GM12878 (cell line): ENCODE data around the gene SLC6A15. TPM values are rescaled to one million over a fixed set of nuclear protein-coding genes. Genes with fewer than 3 reads are reported as not detected.

Experiments used
- ATAC-seq: fragments of 200-7000 bp; cut with Tn5 transposase; 3 replicates; pipeline ENCODE4 v1.9.1; 2020; ENCODE audit warnings: mild to moderate bottlenecking, moderate library complexity
- BruUV-seq: library from RNA; stranded (reverse); fragments of 400-500 nt; replicated peaks from 2 replicates; lab custom pipeline; 2021; lab: Mats Ljungman, UMichigan
- CTCF ChIA-PET: fragments of 300-600 bp; sonication (Branson Sonifier 250); formaldehyde crosslinking; extraction: SDS; loops from one replicate; lab custom pipeline; 2021; ENCODE audit warnings: inconsistent platforms; lab: Yijun Ruan, JAX
- POLR2A ChIA-PET: fragments of 350-600 bp; formaldehyde crosslinking; extraction: SDS; loops from one replicate; lab custom pipeline; 2021; ENCODE audit warnings: inconsistent platforms; lab: Charles Lee
- RAD21 ChIA-PET: fragments of 300-600 bp; sonication (Branson Sonifier 250); formaldehyde crosslinking; loops from one replicate; lab custom pipeline; 2023; ENCODE audit warnings: antibody characterized with exemption; ENCODE audit not compliant: unreplicated experiment; lab: Charles Lee
- SMC1A ChIA-PET: fragments of 300-600 bp; sonication (Branson Sonifier 250); formaldehyde crosslinking; loops from one replicate; lab custom pipeline; 2023; ENCODE audit not compliant: unreplicated experiment, uncharacterized antibody; lab: Charles Lee
- DNase-seq: peaks from one replicate; pipeline ENCODE4 v3.0.0-alpha.2; 2011; ENCODE audit warnings: low read depth, low spot score
- FAIRE-seq: peaks from 3 replicates; lab custom pipeline; 2011; peaks lifted over from hg19 to GRCh38; lab: Jason Lieb, UNC
- H2AFZ ChIP-seq: 2 replicates; pipeline ENCODE4 v1.6.0; 2011; ENCODE audit warnings: low read depth, low read length, control low read depth; ENCODE audit not compliant: control insufficient read depth
- H3K27ac ChIP-seq: 2 replicates; pipeline ENCODE4 v1.5.1; 2011; ENCODE audit warnings: control low read depth; ENCODE audit not compliant: control insufficient read depth, insufficient read depth
- H3K27me3 ChIP-seq, 2 experiments: replicated peaks in 1 of 2; 2 replicates each; pipeline versions ENCODE4 v1.6.0 to v1.6.1; 2011; ENCODE audit warnings: low read length in 1 of 2; ENCODE audit not compliant: control insufficient read depth in 2 of 2, insufficient read depth in 2 of 2
- H3K36me3 ChIP-seq, 2 experiments: 2 replicates each; pipeline ENCODE4 v1.5.1; 2011; ENCODE audit warnings: low read length in 1 of 2; ENCODE audit not compliant: control insufficient read depth in 2 of 2, insufficient read depth in 2 of 2
- H3K4me1 ChIP-seq: 2 replicates; pipeline ENCODE4 v1.6.1; 2011; ENCODE audit warnings: mild to moderate bottlenecking, low read length, moderate library complexity, mixed read lengths; ENCODE audit not compliant: control insufficient read depth, insufficient read depth
- H3K4me2 ChIP-seq: 2 replicates; pipeline ENCODE4 v1.6.0; 2011; ENCODE audit warnings: control low read depth; ENCODE audit not compliant: control insufficient read depth, insufficient read depth
- H3K4me3 ChIP-seq: fragments of 200-600 bp; sonication (generic); 2 replicates; pipeline ENCODE4 v1.5.1; 2016
- H3K79me2 ChIP-seq: 2 replicates; pipeline ENCODE4 v1.6.0; 2011; ENCODE audit warnings: low read length; ENCODE audit not compliant: control insufficient read depth, insufficient read depth
- H3K9ac ChIP-seq: 2 replicates; pipeline ENCODE4 v1.8.0; 2011; ENCODE audit warnings: low read length, control low read depth, mixed read lengths; ENCODE audit not compliant: control insufficient read depth, insufficient read depth
- H3K9me3 ChIP-seq: replicated peaks from 3 replicates; pipeline ENCODE4 v1.5.1; 2011; ENCODE audit warnings: mild to moderate bottlenecking, low read length; ENCODE audit not compliant: control insufficient read depth, insufficient read depth
- H4K20me1 ChIP-seq: 2 replicates; pipeline ENCODE4 v1.6.0; 2011; ENCODE audit not compliant: control insufficient read depth, insufficient read depth
- BHLHE40 ChIP-seq, 2 experiments: fragments of 450-650 bp in 1 of 2; IDR thresholded peaks; 2 replicates each; pipeline ENCODE4 v1.6.1; 2011 to 2017; ENCODE audit warnings: low read depth in 2 of 2, borderline replicate concordance in 1 of 2, improper control_type of control experiment in 1 of 2, low read length in 1 of 2, mild to moderate bottlenecking in 1 of 2
- CEBPB ChIP-seq, 2 experiments: fragments of 150-350 bp in 1 of 2; IDR thresholded peaks; 2 replicates each; pipeline ENCODE4 v1.6.1; 2012 to 2014; ENCODE audit warnings: low read depth in 2 of 2, low read length in 2 of 2, borderline replicate concordance in 1 of 2, inconsistent platforms in 1 of 2
- ETV6 ChIP-seq, 2 experiments: fragments of 450-650 bp in 1 of 2; IDR thresholded peaks in 1 of 2; conservative IDR thresholded peaks in 1 of 2; 2 replicates each; pipeline ENCODE4 v1.6.1; 2014; ENCODE audit warnings: antibody characterized with exemption in 1 of 2, borderline replicate concordance in 1 of 2, low read depth in 1 of 2, mild to moderate bottlenecking in 1 of 2, moderate library complexity in 1 of 2
- FOXK2 ChIP-seq: fragments of 450-650 bp; IDR thresholded peaks from 2 replicates; pipeline ENCODE4 v1.6.1; 2017; ENCODE audit warnings: mild to moderate bottlenecking, moderate library complexity
- HSF1 ChIP-seq: fragments of 150-350 bp; IDR thresholded peaks from 2 replicates; pipeline ENCODE4 v1.6.1; 2014; ENCODE audit warnings: mild to moderate bottlenecking, low read depth, low read length
- LARP7 ChIP-seq: fragments of 450-650 bp; IDR thresholded peaks from 2 replicates; pipeline ENCODE4 v1.6.1; 2017; ENCODE audit warnings: mild to moderate bottlenecking
- MEF2A ChIP-seq: IDR thresholded peaks from 2 replicates; pipeline ENCODE4 v1.6.1; 2011; ENCODE audit warnings: low read depth, mild to moderate bottlenecking, low read length, moderate library complexity; ENCODE audit not compliant: insufficient read depth
- MYB ChIP-seq: fragments of 150-350 bp; IDR thresholded peaks from 2 replicates; pipeline ENCODE4 v1.6.1; 2014; ENCODE audit warnings: mild to moderate bottlenecking, low read depth, low read length, borderline replicate concordance
- PAX5 ChIP-seq: IDR thresholded peaks from 2 replicates; pipeline ENCODE4 v1.6.1; 2011; ENCODE audit warnings: low read depth, low read length, borderline replicate concordance
- POU2F2 ChIP-seq: IDR thresholded peaks from 3 replicates; pipeline ENCODE4 v1.6.1; 2011; ENCODE audit warnings: low read depth, mild to moderate bottlenecking, low read length, borderline replicate concordance
- SKIL ChIP-seq: fragments of 450-650 bp; IDR thresholded peaks from 2 replicates; pipeline ENCODE4 v1.6.1; 2017; ENCODE audit warnings: mild to moderate bottlenecking, low read depth, inconsistent platforms; ENCODE audit not compliant: poor library complexity, severe bottlenecking
- STAT1 ChIP-seq: fragments of 450-650 bp; conservative IDR thresholded peaks from 2 replicates; pipeline ENCODE4 v1.6.1; 2014; ENCODE audit warnings: antibody characterized with exemption, mild to moderate bottlenecking
- TAF1 ChIP-seq: IDR thresholded peaks from 2 replicates; pipeline ENCODE4 v1.6.1; 2011; ENCODE audit warnings: mild to moderate bottlenecking, low read depth, low read length, borderline replicate concordance
- TBL1XR1 ChIP-seq: IDR thresholded peaks from 2 replicates; pipeline ENCODE4 v1.6.1; 2012; ENCODE audit warnings: low read depth, low read length, improper control_type of control experiment
- ZNF384 ChIP-seq: IDR thresholded peaks from 2 replicates; pipeline ENCODE4 v1.6.1; 2012; ENCODE audit warnings: low read depth, mild to moderate bottlenecking, low read length, improper control_type of control experiment, borderline replicate concordance
- ZNF687 ChIP-seq: fragments of 450-650 bp; IDR thresholded peaks from 2 replicates; pipeline ENCODE4 v1.6.1; 2017; ENCODE audit warnings: mild to moderate bottlenecking, moderate library complexity
- whole genome bisulfite sequencing: methylation state at CpG from one replicate; pipeline ENCODE4 v1.1.6; 2016; ENCODE audit warnings: low lambda C conversion rate; ENCODE audit not compliant: insufficient replicate concordance, insufficient coverage; ENCODE audit errors: missing lambda C conversion rate; 5-methylcytosine and 5-hydroxymethylcytosine counted together
- in situ Hi-C: fragments of 300-500 bp; cut with MboI; formaldehyde crosslinking; loops from 9 replicates; pipeline ENCODE4 v1.14.3; 2018; ENCODE audit warnings: mixed read lengths
- intact Hi-C: fragments of 100-400 bp; cut with micrococcal nuclease; formaldehyde crosslinking; loops from one replicate; pipeline ENCODE4 v1.14.2; 2022; ENCODE audit not compliant: unreplicated experiment
- polyA plus RNA-seq, 11 experiments: library from polyadenylated mRNA; depleted of rRNA in 4 of 11; unstranded in 6 of 11; stranded (reverse) in 5 of 11; fragments of >200 nt; fragmentation: Nextera tagmentation in 4 of 11; fragmentation: Illumina TruSeq in 1 of 11; extraction: Ambion mirVana in 4 of 11; extraction: Trizol in 1 of 11; gene quantifications; 1 replicate in 1 of 11; 2 replicates in 10 of 11; pipeline versions ENCODE4 v1.2.1 to v1.2.3, GENCODE V29; 2011 to 2016; ENCODE audit warnings: inconsistent platforms in 2 of 11, missing spikeins in 2 of 11, low read depth in 1 of 11
- total RNA-seq, 4 experiments: library from RNA; depleted of rRNA in 3 of 4; stranded (reverse); fragments of >200 nt in 3 of 4; fragmentation: Illumina TruSeq in 1 of 4; extraction: Trizol in 1 of 4; gene quantifications; 2 replicates each; pipeline versions ENCODE4 v1.2.1 to v1.2.3, GENCODE V29; 2013 to 2021

Gene SLC6A15
- total and polyA plus RNA-seq, 10 of the 15 experiments (the other 5 are each of a cell fraction or from before 2014, with no cell fraction given) = 0.04 TPM; not detected in 9

GRCh38 chr12:84856156-84856900, 56.3 kb downstream of the SLC6A15 start:
- RAD21 ChIA-PET = no interaction called here
- FAIRE-seq (no peak), DNase-seq (no peak), ATAC-seq (no peak)
- no peaks in the 10 kb centered on the region for H3K79me2 ChIP-seq
- no peak overlapping the region for H3K4me3 ChIP-seq
- no peaks in the 10 kb centered on the region for H3K4me1 ChIP-seq
- no peaks in the 10 kb centered on the region for H3K9me3 ChIP-seq
- SMC1A ChIA-PET = no interaction called here
- in situ Hi-C loops = no loop called here
- no TSS peak for BruUV-seq
- H3K27me3 ChIP-seq = no peaks in the 10 kb centered on the region
- no peak overlapping the region for H3K4me2 ChIP-seq
- POLR2A ChIA-PET = no interaction called here
- 0% methylated on average over 1 of the region's 1 CpG for WGBS
- H4K20me1 ChIP-seq = no peaks in the 10 kb centered on the region
- CTCF ChIA-PET = no interaction called here
- H3K36me3 ChIP-seq = no peaks in the 10 kb centered on the region
- H2AFZ ChIP-seq = no peak overlapping the region
- H3K9ac ChIP-seq = no peak overlapping the region
- intact Hi-C loops = no loop called here
- H3K27ac ChIP-seq = no peak overlapping the region
- TF ChIP-seq TAF1 = no peak
- TF ChIP-seq LARP7 = no peak
- no peak for TF ChIP-seq BHLHE40 (IDR thresholded peaks at IDR 0.05; ENCODE audit: borderline replicate concordance in 1 of 2, low read depth in 2 of 2, low read length in 1 of 2)
- no peak for TF ChIP-seq FOXK2
- no peak for TF ChIP-seq STAT1
- no peak for TF ChIP-seq TBL1XR1
- TF ChIP-seq HSF1 = no peak
- TF ChIP-seq ZNF384 = no peak
- no peak for TF ChIP-seq MEF2A
- no peak for TF ChIP-seq ETV6 (conservative IDR thresholded peaks at IDR 0.05 in 1 of 2, IDR thresholded peaks at IDR 0.05 in 1 of 2; ENCODE audit: borderline replicate concordance in 1 of 2, low read depth in 1 of 2)
- no peak for TF ChIP-seq CEBPB (IDR thresholded peaks at IDR 0.05; ENCODE audit: borderline replicate concordance in 1 of 2, low read depth in 2 of 2, low read length in 2 of 2)
- no peak for TF ChIP-seq SKIL
- TF ChIP-seq MYB = no peak
- no peak for TF ChIP-seq ZNF687
- TF ChIP-seq POU2F2 = no peak
- no peak for TF ChIP-seq PAX5
